ENCODE results near the gene CYB561D1.

Gene CYB561D1

DNA sequence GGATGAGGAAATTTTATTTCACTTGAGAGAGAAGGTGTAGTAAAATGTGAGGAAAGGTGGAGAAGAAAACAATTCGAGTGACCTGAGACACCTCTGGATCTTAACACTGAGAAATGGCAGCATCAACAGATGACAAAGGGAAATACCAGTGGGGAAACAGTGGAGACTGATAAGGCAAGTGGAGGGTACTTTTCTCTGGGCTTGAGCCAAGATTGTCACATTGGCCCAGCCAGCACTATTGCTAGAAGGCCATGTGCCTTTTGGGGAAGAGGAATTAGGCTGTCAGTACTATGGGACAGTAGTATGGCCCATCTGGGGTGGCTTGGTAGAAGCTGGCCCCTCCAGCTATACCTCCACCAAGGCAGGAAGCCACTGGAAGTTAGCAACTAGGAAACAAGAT lies 19.2 kb upstream of the CYB561D1 start:
- Histone ChIP-seq H3K27ac (ENCODE audit: extremely low read depth, low read depth, low read length) (no peak overlapping the region), H3K4me3 (ENCODE audit: low read depth, low read length) (no peak overlapping the region), H3K4me1 (ENCODE audit: control insufficient read depth, insufficient read depth, low read length) (no peaks in the 10 kb centered on the region), H3K9me3 (ENCODE audit: control insufficient read depth, insufficient read depth, low read depth, low read length) (no peaks in the 10 kb centered on the region), H3K36me3 (ENCODE audit: control insufficient read depth in 2 of 2, insufficient read depth in 1 of 2, low read length in 2 of 2) (no peaks in the 10 kb centered on the region)
- POLR2A ChIA-PET, result no interaction called here
- CTCF ChIA-PET, result interaction anchor here (0.7 to 1.4 kb wide), 2 partner anchors 15 to 20 kb away, joined by 4 to 5 read pairs; partner anchors contain the start of gene CYB561D1
- TF ChIP-seq ZNF354C (tag by site-specific recombination; IDR thresholded peaks at IDR 0.05; ENCODE audit: borderline replicate concordance, low read depth), result no peak
- TF ChIP-seq KLF16 (tag by site-specific recombination; IDR thresholded peaks at IDR 0.05), result no peak
- no peak for TF ChIP-seq GLI4 (tag by site-specific recombination; IDR thresholded peaks at IDR 0.05)
- no peak for TF ChIP-seq IKZF3 (tag by site-specific recombination; IDR thresholded peaks at IDR 0.05)
- TF ChIP-seq ZNF791 (tag by site-specific recombination; IDR thresholded peaks at IDR 0.05), result no peak
- TF ChIP-seq KLF8 (tag by site-specific recombination; IDR thresholded peaks at IDR 0.05), result no peak
- no peak; the same call in 1 of the 2 replicates for TF ChIP-seq SCRT2 (tag by site-specific recombination; IDR thresholded peaks at IDR 0.05)
- TF ChIP-seq ZNF549 (tag by site-specific recombination; IDR thresholded peaks at IDR 0.05), result no peak
- TF ChIP-seq, protein P1, sequence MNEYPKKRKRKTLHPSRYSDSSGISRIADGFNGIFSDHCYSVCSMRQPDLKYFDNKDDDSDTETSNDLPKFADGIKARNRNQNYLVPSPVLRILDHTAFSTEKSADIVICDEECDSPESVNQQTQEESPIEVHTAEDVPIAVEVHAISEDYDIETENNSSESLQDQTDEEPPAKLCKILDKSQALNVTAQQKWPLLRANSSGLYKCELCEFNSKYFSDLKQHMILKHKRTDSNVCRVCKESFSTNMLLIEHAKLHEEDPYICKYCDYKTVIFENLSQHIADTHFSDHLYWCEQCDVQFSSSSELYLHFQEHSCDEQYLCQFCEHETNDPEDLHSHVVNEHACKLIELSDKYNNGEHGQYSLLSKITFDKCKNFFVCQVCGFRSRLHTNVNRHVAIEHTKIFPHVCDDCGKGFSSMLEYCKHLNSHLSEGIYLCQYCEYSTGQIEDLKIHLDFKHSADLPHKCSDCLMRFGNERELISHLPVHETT (tag by site-specific recombination; IDR thresholded peaks at IDR 0.05), result no peak
- TF ChIP-seq ZNF677 (tag by site-specific recombination; IDR thresholded peaks at IDR 0.05), result no peak
- TF ChIP-seq, protein P2, sequence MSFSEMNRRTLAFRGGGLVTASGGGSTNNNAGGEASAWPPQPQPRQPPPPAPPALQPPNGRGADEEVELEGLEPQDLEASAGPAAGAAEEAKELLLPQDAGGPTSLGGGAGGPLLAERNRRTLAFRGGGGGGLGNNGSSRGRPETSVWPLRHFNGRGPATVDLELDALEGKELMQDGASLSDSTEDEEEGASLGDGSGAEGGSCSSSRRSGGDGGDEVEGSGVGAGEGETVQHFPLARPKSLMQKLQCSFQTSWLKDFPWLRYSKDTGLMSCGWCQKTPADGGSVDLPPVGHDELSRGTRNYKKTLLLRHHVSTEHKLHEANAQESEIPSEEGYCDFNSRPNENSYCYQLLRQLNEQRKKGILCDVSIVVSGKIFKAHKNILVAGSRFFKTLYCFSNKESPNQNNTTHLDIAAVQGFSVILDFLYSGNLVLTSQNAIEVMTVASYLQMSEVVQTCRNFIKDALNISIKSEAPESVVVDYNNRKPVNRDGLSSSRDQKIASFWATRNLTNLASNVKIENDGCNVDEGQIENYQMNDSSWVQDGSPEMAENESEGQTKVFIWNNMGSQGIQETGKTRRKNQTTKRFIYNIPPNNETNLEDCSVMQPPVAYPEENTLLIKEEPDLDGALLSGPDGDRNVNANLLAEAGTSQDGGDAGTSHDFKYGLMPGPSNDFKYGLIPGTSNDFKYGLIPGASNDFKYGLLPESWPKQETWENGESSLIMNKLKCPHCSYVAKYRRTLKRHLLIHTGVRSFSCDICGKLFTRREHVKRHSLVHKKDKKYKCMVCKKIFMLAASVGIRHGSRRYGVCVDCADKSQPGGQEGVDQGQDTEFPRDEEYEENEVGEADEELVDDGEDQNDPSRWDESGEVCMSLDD (tag by site-specific recombination; IDR thresholded peaks at IDR 0.05), result no peak

DNA sequence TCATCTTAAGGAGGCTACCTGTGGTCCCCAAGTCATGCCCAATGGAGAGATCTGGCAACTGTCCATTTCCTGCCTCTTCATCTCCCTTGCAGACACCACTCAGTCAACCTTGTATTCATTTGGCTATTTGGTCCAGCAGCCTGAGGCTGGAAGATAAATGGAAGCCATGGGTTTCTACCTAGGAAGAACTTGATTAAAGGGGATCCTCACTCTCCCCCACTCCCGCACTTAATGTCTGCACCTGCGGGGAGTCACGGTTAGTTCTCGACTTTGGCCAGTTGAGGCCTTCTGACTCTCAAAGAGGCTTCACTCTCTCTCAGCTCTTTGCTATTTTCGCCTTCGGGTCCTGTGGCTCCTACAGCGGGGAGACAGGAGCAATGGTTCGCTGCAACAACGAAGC lies 18.6 kb upstream of the CYB561D1 start:
- TF ChIP-seq ZNF585B (tag by site-specific recombination; IDR thresholded peaks at IDR 0.05), result no peak
- no peak for TF ChIP-seq ZNF792 (tag by site-specific recombination; IDR thresholded peaks at IDR 0.05)
- TF ChIP-seq, protein P3, sequence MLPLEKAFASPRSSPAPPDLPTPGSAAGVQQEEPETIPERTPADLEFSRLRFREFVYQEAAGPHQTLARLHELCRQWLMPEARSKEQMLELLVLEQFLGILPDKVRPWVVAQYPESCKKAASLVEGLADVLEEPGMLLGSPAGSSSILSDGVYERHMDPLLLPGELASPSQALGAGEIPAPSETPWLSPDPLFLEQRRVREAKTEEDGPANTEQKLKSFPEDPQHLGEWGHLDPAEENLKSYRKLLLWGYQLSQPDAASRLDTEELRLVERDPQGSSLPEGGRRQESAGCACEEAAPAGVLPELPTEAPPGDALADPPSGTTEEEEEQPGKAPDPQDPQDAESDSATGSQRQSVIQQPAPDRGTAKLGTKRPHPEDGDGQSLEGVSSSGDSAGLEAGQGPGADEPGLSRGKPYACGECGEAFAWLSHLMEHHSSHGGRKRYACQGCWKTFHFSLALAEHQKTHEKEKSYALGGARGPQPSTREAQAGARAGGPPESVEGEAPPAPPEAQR (tag by site-specific recombination; IDR thresholded peaks at IDR 0.05), result no peak
- TF ChIP-seq ZNF350 (tag by site-specific recombination; IDR thresholded peaks at IDR 0.05), result no peak
- TF ChIP-seq, protein P4, sequence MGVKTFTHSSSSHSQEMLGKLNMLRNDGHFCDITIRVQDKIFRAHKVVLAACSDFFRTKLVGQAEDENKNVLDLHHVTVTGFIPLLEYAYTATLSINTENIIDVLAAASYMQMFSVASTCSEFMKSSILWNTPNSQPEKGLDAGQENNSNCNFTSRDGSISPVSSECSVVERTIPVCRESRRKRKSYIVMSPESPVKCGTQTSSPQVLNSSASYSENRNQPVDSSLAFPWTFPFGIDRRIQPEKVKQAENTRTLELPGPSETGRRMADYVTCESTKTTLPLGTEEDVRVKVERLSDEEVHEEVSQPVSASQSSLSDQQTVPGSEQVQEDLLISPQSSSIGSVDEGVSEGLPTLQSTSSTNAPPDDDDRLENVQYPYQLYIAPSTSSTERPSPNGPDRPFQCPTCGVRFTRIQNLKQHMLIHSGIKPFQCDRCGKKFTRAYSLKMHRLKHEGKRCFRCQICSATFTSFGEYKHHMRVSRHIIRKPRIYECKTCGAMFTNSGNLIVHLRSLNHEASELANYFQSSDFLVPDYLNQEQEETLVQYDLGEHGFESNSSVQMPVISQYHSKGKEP (tag by site-specific recombination; IDR thresholded peaks at IDR 0.05), result no peak
- no peak for TF ChIP-seq ZNF48 (tag by site-specific recombination; IDR thresholded peaks at IDR 0.05)
- ChIA-PET CTCF (interaction anchor here (0.7 to 1.4 kb wide), 2 partner anchors 15 to 19 kb away, joined by 4 to 5 read pairs; partner anchors contain the start of gene CYB561D1), POLR2A (no interaction called here)

More for the DNA sequence above, 18.6 kb upstream of the CYB561D1 start:
- Histone ChIP-seq H3K4me1 (ENCODE audit: control insufficient read depth, insufficient read depth, low read length) (no peaks in the 10 kb centered on the region), H3K9me3 (ENCODE audit: control insufficient read depth, insufficient read depth, low read depth, low read length) (no peaks in the 10 kb centered on the region), H3K27ac (ENCODE audit: extremely low read depth, low read depth, low read length) (no peak overlapping the region), H3K4me3 (ENCODE audit: low read depth, low read length) (no peak overlapping the region), H3K36me3 (ENCODE audit: control insufficient read depth in 2 of 2, insufficient read depth in 1 of 2, low read length in 2 of 2) (no peaks in the 10 kb centered on the region)

Measured in HEK293 (cell line).